Aorta (tissue), 5 donors: ENCODE measurements around the gene MYBPC1. TPM values are rescaled to one million over a fixed set of nuclear protein-coding genes. Genes with fewer than 3 reads are reported as not detected.

Source experiments
- ATAC-seq: fragments of 200-7000 bp; cut with Tn5 transposase; one replicate; pipeline ENCODE4 v1.9.1; 2022; ENCODE audit warnings: moderate library complexity; ENCODE audit not compliant: low FRiP score
- DNase-seq, 2 donors: peaks; one replicate each; pipeline ENCODE4 v3.0.0-alpha.2; 2020
- H3K27ac ChIP-seq, 2 donors: one replicate each; pipeline ENCODE4 v1.5.1; 2013; ENCODE audit warnings: low read length in 2 of 2, mild to moderate bottlenecking in 2 of 2, moderate library complexity in 2 of 2, control low read depth in 1 of 2, inconsistent platforms in 1 of 2, low read depth in 1 of 2
- H3K27me3 ChIP-seq, 2 donors: one replicate each; pipeline ENCODE4 v1.6.1; 2013; ENCODE audit warnings: control low read depth in 1 of 2, low read length in 1 of 2, mild to moderate bottlenecking in 1 of 2, moderate library complexity in 1 of 2; ENCODE audit not compliant: insufficient read depth in 2 of 2, control insufficient read depth in 1 of 2
- H3K36me3 ChIP-seq, 2 donors: one replicate each; pipeline ENCODE4 v1.6.1; 2013; ENCODE audit warnings: control low read depth in 1 of 2, low read length in 1 of 2, mild to moderate bottlenecking in 1 of 2; ENCODE audit not compliant: insufficient read depth in 2 of 2, control insufficient read depth in 1 of 2
- H3K4me1 ChIP-seq, 2 donors: one replicate each; pipeline ENCODE4 v1.6.1; 2013; ENCODE audit warnings: low read length in 2 of 2, control low read depth in 1 of 2, mild to moderate bottlenecking in 1 of 2, moderate library complexity in 1 of 2; ENCODE audit not compliant: insufficient read depth in 2 of 2, control insufficient read depth in 1 of 2
- H3K4me3 ChIP-seq, 2 donors: one replicate each; pipeline ENCODE4 v1.5.1; 2013; ENCODE audit warnings: low read length in 2 of 2, control low read depth in 1 of 2, mild to moderate bottlenecking in 1 of 2
- H3K9me3 ChIP-seq: one replicate; pipeline ENCODE4 v1.6.1; 2013; ENCODE audit warnings: mild to moderate bottlenecking, low read length; ENCODE audit not compliant: control insufficient read depth
- WGBS, 2 donors: extraction: QIAGEN DNeasy Blood & Tissue Kit; methylation state at CpG; one replicate each; pipeline ENCODE4 v1.1.7; 2013; 5-methylcytosine and 5-hydroxymethylcytosine counted together
- intact Hi-C, 2 donors: fragments of 100-400 bp; cut with DNase I; formaldehyde crosslinking; loops; one replicate each; pipeline versions ENCODE4 v1.14.2 to v1.15.0; 2022
- polyA plus RNA-seq, 2 donors: library from polyadenylated mRNA; stranded (reverse); fragments of 200-250 nt; gene quantifications; one replicate each; pipeline ENCODE4 v1.2.3, GENCODE V29; 2013
- total RNA-seq, 2 donors: library from RNA; stranded (reverse); fragmentation: NEBNext Ultra II Directional; extraction: Animal tissue kit (Norgen Biotek cat#: 25700); gene quantifications; one replicate each; pipeline ENCODE4 v1.2.1, GENCODE V29; 2021
- donor health status: healthy with polysubstance abuse.
- donor health status: Bipolar disorder and iron deficiency.
- donor health status: DM: no; HTN: no; CAD: no.
- donor health status: DM: no; HTN: no; CAD: no.
- donor health status: DM: yes; HTN: yes; CAD: no.

MYBPC1 gene
- total and polyA plus RNA-seq, 4 donors: 0.36 TPM; not detected in 3

DNA sequence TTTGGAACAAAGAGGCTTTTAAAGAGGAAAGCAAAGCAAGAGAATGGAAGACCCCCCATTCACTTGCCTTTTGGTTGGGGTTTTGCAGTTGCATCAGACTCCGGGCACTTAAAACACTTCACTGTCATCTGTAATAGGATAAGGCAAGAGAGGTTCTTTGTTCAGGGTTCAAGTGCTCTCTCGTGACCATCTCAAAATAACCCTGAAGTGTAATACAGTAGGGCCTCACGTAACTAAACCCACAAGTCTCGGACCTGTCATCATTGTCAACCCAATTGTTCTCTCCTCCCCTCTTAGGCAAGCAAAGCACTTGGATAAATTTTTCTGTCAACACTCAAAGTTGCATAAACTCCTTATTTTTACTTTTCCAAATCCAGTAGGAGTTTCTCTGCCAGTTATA lies 26.9 kb upstream of the MYBPC1 start:
- Histone ChIP-seq H3K27ac (no peak overlapping the region), H3K9me3 (no peaks in the 10 kb centered on the region), H3K27me3 (no peaks in the 10 kb centered on the region), H3K36me3 (no peaks in the 10 kb centered on the region), H3K4me3 (no peak overlapping the region), H3K4me1 (no peaks in the 10 kb centered on the region)
- WGBS, 2 donors: 38 to 56% methylated on average over 4 of the region's 4 CpGs
- intact Hi-C loops: no loop called here
- no peak for DNase-seq
- ATAC-seq: no peak

GRCh38 chr12:101570047-101570446 lies 24.7 kb upstream of the MYBPC1 start:
- H3K27me3 ChIP-seq: no peaks in the 10 kb centered on the region
- H3K9me3 ChIP-seq: no peaks in the 10 kb centered on the region
- intact Hi-C loops: no loop called here
- DNase-seq (no peak), ATAC-seq (no peak)
- H3K27ac ChIP-seq: no peak overlapping the region
- 1 to 2% methylated on average over 2 of the region's 2 CpGs for WGBS, 2 donors
- H3K36me3 ChIP-seq: no peaks in the 10 kb centered on the region
- no peak overlapping the region for H3K4me3 ChIP-seq
- H3K4me1 ChIP-seq: no peaks in the 10 kb centered on the region

- Histone ChIP-seq H3K4me1 (no peaks in the 10 kb centered on the region), H3K4me3 (no peak overlapping the region), H3K9me3 (no peaks in the 10 kb centered on the region), H3K27ac (no peak overlapping the region), H3K36me3 (no peaks in the 10 kb centered on the region), H3K27me3 (no peaks in the 10 kb centered on the region)
- intact Hi-C loops: no loop called here
- no peak for ATAC-seq
- WGBS, 2 donors: 18 to 20% methylated on average over 4 of the region's 4 CpGs
- no peak for DNase-seq
Observed at GRCh38 chr12:101571105-101571504, 23.7 kb upstream of the MYBPC1 start.

DNA sequence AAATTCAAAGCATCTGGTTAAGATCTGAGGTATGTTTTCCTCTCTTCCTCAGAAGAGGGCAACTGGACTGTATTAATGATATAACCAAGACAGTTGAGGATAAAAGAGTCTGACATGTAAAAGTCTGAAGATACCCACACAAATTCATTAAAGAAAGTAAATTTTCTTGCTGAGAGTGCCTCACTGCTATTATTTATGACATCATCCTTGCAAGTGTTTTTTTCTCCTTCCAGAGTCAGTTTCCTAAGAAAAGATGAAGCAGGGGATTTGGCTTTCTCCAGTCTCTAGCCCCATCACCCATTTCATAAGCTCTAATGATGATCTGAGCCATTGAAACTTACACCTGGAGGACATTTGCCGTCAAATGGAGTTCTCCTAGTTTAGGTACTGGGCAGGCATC lies 21.0 kb upstream of the MYBPC1 start:
- H3K4me3 ChIP-seq: no peak overlapping the region
- no peak for ATAC-seq
- H3K9me3 ChIP-seq: no peaks in the 10 kb centered on the region
- DNase-seq: no peak
- H3K27me3 ChIP-seq: no peaks in the 10 kb centered on the region
- H3K36me3 ChIP-seq: no peaks in the 10 kb centered on the region
- intact Hi-C loops: no loop called here
- H3K27ac ChIP-seq: no peak overlapping the region
- H3K4me1 ChIP-seq: no peaks in the 10 kb centered on the region
- WGBS, 2 donors: 90 to 92% methylated on average over 1 of the region's 1 CpG

DNA sequence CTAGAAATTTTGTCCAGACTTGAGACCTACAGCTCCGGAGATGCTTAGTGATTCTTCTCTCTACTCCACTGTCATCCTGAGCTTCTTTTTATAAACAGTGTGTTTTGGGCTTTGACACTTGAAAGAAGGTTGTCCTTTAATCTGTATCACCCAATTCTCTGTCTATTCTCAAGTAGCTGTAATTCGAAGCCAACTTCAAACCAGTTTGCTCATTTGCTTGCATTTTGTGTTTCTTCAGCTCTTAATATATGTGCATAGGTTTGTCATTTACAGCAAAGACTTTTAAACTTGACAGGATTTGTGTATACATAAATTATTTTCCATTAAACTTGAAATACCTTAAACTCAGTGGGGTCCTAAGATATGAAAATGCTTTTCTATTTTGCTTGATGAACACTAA lies 16.4 kb upstream of the MYBPC1 start:
- no peak for DNase-seq
- Histone ChIP-seq H3K9me3 (no peaks in the 10 kb centered on the region), H3K4me1 (no peaks in the 10 kb centered on the region), H3K4me3 (no peak overlapping the region), H3K27me3 (no peaks in the 10 kb centered on the region), H3K27ac (no peak overlapping the region), H3K36me3 (no peaks in the 10 kb centered on the region)
- intact Hi-C loops: no loop called here
- ATAC-seq: no peak
- 68 to 72% methylated on average over 2 of the region's 2 CpGs for WGBS, 2 donors

DNA sequence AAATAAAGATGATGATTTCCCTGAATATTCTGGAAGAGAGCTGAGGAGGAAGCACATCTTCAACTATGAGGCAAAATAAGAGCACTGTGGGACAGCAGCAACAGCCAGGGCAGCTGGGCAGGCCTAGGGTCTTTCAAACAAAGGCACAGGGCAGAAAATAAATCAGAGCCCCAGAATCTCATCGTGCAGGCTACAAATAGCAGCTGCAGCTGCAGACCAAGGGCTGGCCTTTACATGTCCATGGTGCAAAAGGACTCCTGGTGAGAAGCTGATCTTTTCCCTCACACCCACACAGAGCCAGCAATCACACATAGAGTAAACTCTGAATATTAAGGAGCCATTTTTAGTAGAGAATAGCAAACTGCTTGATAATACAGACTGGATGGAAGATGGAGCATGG lies 13.6 kb upstream of the MYBPC1 start:
- no peaks in the 10 kb centered on the region for H3K9me3 ChIP-seq
- DNase-seq (no peak), ATAC-seq (no peak)
- no peaks in the 10 kb centered on the region for H3K4me1 ChIP-seq
- no peak overlapping the region for H3K27ac ChIP-seq
- H3K4me3 ChIP-seq: no peak overlapping the region
- 6 to 8% methylated on average over 1 of the region's 1 CpG for WGBS, 2 donors
- H3K27me3 ChIP-seq: no peaks in the 10 kb centered on the region
- intact Hi-C loops: no loop called here
- no peaks in the 10 kb centered on the region for H3K36me3 ChIP-seq

DNA sequence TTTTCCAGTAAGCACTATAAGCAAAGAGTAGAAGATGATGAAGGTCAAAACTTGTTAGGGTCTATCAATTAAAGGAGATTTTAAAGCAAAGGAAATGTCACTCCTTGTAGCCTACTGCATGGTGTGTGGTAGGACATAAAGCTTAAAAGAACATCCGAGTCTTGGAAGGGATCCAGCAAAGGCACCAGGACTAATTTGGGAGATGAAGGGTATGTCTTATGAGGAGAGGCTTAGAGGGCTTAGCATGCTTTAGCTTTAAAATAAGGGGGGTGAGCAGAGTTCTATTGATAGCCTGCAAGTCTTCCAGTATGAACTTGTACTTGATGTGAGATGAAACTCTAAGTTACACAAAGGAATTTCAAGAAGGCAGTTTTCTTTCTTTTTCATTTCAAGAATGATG lies 11.8 kb upstream of the MYBPC1 start:
- Histone ChIP-seq H3K27ac (no peak overlapping the region), H3K36me3 (no peaks in the 10 kb centered on the region), H3K4me1 (no peaks in the 10 kb centered on the region), H3K9me3 (no peaks in the 10 kb centered on the region), H3K27me3 (no peaks in the 10 kb centered on the region), H3K4me3 (no peak overlapping the region)
- intact Hi-C loops: no loop called here
- DNase-seq (no peak), ATAC-seq (no peak)
- WGBS, 2 donors: 33 to 46% methylated on average over 1 of the region's 1 CpG

GRCh38 chr12:101590383-101590782 lies 4.4 kb upstream of the MYBPC1 start:
- ATAC-seq (no peak), DNase-seq (no peak)
- H3K4me3 ChIP-seq: no peak overlapping the region
- peaks cover 2% of the 10 kb centered on the region for H3K9me3 ChIP-seq
- H3K4me1 ChIP-seq: no peaks in the 10 kb centered on the region
- H3K36me3 ChIP-seq: no peaks in the 10 kb centered on the region
- H3K27me3 ChIP-seq: no peaks in the 10 kb centered on the region
- 35 to 41% methylated on average over 3 of the region's 3 CpGs for WGBS, 2 donors
- no peak overlapping the region for H3K27ac ChIP-seq
- intact Hi-C loops: no loop called here

DNA sequence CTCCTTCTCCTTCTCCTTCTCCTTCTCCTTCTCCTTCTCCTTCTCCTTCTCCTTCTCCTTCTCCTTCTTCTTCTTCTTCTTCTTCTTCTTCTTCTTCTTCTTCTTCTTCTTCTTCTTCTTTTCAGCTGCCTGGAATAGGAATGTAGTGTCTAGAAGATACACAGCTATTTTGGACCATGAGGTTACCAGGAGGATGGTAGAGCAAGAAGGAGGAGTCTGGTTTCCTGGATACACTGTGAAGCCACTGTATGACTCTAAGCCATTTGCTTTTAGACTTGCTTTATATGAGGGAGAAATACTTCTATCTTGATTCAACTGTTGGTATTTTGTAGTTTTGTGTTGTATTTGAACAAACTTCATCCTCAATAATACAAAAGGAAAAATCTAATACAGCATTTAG lies 3.0 kb upstream of the MYBPC1 start:
- no peaks in the 10 kb centered on the region for H3K27me3 ChIP-seq
- peaks cover 2% of the 10 kb centered on the region for H3K9me3 ChIP-seq
- no peak overlapping the region for H3K27ac ChIP-seq
- intact Hi-C loops: no loop called here
- H3K36me3 ChIP-seq: no peaks in the 10 kb centered on the region
- no peak for ATAC-seq
- H3K4me3 ChIP-seq: no peak overlapping the region
- H3K4me1 ChIP-seq: no peaks in the 10 kb centered on the region
- no peak for DNase-seq
